ENCODE results near the gene IHH. TPM values are rescaled to one million over a fixed set of nuclear protein-coding genes. Genes with fewer than 3 reads are reported as not detected.

The IHH gene
- total and polyA plus RNA-seq, 2 of the 8 experiments (the other 6 are each of a cell fraction or from before 2014, with no cell fraction given): 0.03 TPM; not detected in 1

- TF ChIP-seq CHD7 (IDR thresholded peaks at IDR 0.05; ENCODE audit: insufficient replicate concordance, low read length): no peak
Measured at GRCh38 chr2:219082332-219082958, 21.7 kb upstream of the IHH start (continued).

All from H1 (cell line).